ENCODE results near the gene DPP6.

The DPP6 gene

GRCh38 chr7:154424350-154424749, 372.2 kb downstream of the DPP6 start:
- no peak for DNase-seq (ENCODE audit: low read depth)
- TF ChIP-seq CTCF (conservative IDR thresholded peaks at IDR 0.05; ENCODE audit: control insufficient read depth, insufficient read depth, low read depth, low read length), result no peak

GRCh38 chr7:154425271-154425670, 373.1 kb downstream of the DPP6 start:
- no peak overlapping the region for H3K4me3 ChIP-seq (ENCODE audit: control insufficient read depth, low read depth, low read length)
- no peak for DNase-seq (ENCODE audit: low read depth)
- TF ChIP-seq CTCF (conservative IDR thresholded peaks at IDR 0.05; ENCODE audit: control insufficient read depth, insufficient read depth, low read depth, low read length), result no peak

More at GRCh38 chr7:154424350-154424749, 372.2 kb downstream of the DPP6 start:
- H3K4me3 ChIP-seq (ENCODE audit: control insufficient read depth, low read depth, low read length), result no peak overlapping the region

- no peak overlapping the region for H3K4me3 ChIP-seq (ENCODE audit: control insufficient read depth, low read depth, low read length)
- no peak for TF ChIP-seq CTCF (conservative IDR thresholded peaks at IDR 0.05; ENCODE audit: control insufficient read depth, insufficient read depth, low read depth, low read length)
- DNase-seq (ENCODE audit: low read depth), result no peak
Measured at GRCh38 chr7:154426778-154427177, 374.6 kb downstream of the DPP6 start.

- TF ChIP-seq CTCF (conservative IDR thresholded peaks at IDR 0.05; ENCODE audit: control insufficient read depth, insufficient read depth, low read depth, low read length), result no peak
- H3K4me3 ChIP-seq (ENCODE audit: control insufficient read depth, low read depth, low read length), result no peak overlapping the region
- no peak for DNase-seq (ENCODE audit: low read depth)
Measured at GRCh38 chr7:154427533-154427932, 375.3 kb downstream of the DPP6 start.

GRCh38 chr7:154429666-154430404, 377.6 kb downstream of the DPP6 start:
- H3K4me3 ChIP-seq (ENCODE audit: control insufficient read depth, low read depth, low read length), result no peak overlapping the region
- TF ChIP-seq CTCF (conservative IDR thresholded peaks at IDR 0.05; ENCODE audit: control insufficient read depth, insufficient read depth, low read depth, low read length), result no peak
- no peak for DNase-seq (ENCODE audit: low read depth)

GRCh38 chr7:154430640-154431039, 378.4 kb downstream of the DPP6 start:
- TF ChIP-seq CTCF (conservative IDR thresholded peaks at IDR 0.05; ENCODE audit: control insufficient read depth, insufficient read depth, low read depth, low read length), result no peak
- no peak for DNase-seq (ENCODE audit: low read depth)
- no peak overlapping the region for H3K4me3 ChIP-seq (ENCODE audit: control insufficient read depth, low read depth, low read length)

All from fibroblast of mammary gland (primary cell).